HepG2 (cell line): ENCODE results near the gene AGAP3. TPM values are rescaled to one million over a fixed set of nuclear protein-coding genes. Genes with fewer than 3 reads are reported as not detected.
A peak's percentile ranks its signal among the peaks of the same experiment; 100 is the strongest.

Source experiments
- BRD4 ChIP-seq: sonication (generic); formaldehyde crosslinking; IDR thresholded peaks from 2 replicates; pipeline ENCODE4 v1.4.0; 2020; ENCODE audit warnings: missing genetic modification reagents
- ELF3 ChIP-seq: IDR thresholded peaks from 2 replicates; pipeline ENCODE4 v1.6.1; 2016; ENCODE audit warnings: missing genetic modification reagents, missing compliant biosample characterization
- ERF ChIP-seq: IDR thresholded peaks from 2 replicates; pipeline ENCODE4 v1.6.1; 2018; ENCODE audit warnings: missing biosample characterization, missing genetic modification reagents
- MIER3 ChIP-seq: IDR thresholded peaks from 2 replicates; pipeline ENCODE4 v1.6.1; 2016; ENCODE audit warnings: missing compliant biosample characterization, borderline replicate concordance
- SALL2 ChIP-seq: sonication (generic); formaldehyde crosslinking; IDR thresholded peaks from 2 replicates; pipeline ENCODE4 v1.8.1; 2023; ENCODE audit warnings: mild to moderate bottlenecking, missing genetic modification reagents, inconsistent platforms
- SOX5 ChIP-seq: IDR thresholded peaks from 2 replicates; pipeline ENCODE4 v1.6.1; 2016; ENCODE audit warnings: borderline replicate concordance
- THAP11 ChIP-seq: IDR thresholded peaks from 2 replicates; pipeline ENCODE4 v1.6.1; 2016; ENCODE audit warnings: missing biosample characterization, missing genetic modification reagents
- ZNF232 ChIP-seq: sonication (generic); formaldehyde crosslinking; IDR thresholded peaks from 2 replicates; pipeline ENCODE4 v1.4.0; 2020; ENCODE audit warnings: missing genetic modification reagents, borderline replicate concordance
- ZNF3 ChIP-seq: IDR thresholded peaks from 2 replicates; pipeline ENCODE4 v1.7.0; 2017; ENCODE audit warnings: inconsistent platforms
- ZNF563 ChIP-seq: sonication (generic); formaldehyde crosslinking; IDR thresholded peaks from 2 replicates; pipeline ENCODE4 v1.8.0; 2022; ENCODE audit warnings: mild to moderate bottlenecking, moderate library complexity, missing genetic modification reagents
- ZNF709 ChIP-seq: sonication (generic); formaldehyde crosslinking; IDR thresholded peaks from 2 replicates; pipeline ENCODE4 v1.5.0; 2020; ENCODE audit warnings: mild to moderate bottlenecking, missing genetic modification reagents
- polyA plus RNA-seq, 8 experiments: library from polyadenylated mRNA; depleted of rRNA in 3 of 8; stranded (reverse) in 7 of 8; unstranded in 1 of 8; fragments of >200 nt; fragmentation: Illumina TruSeq in 4 of 8; extraction: Trizol in 4 of 8; gene quantifications; 2 replicates each; pipeline versions ENCODE4 v1.2.1 to v1.2.3, GENCODE V29; 2011 to 2016; ENCODE audit warnings: low read depth in 4 of 8, missing spikeins in 1 of 8, mixed read lengths in 1 of 8; ENCODE audit not compliant: insufficient read depth in 1 of 8
- total RNA-seq, 5 experiments: library from RNA; depleted of rRNA; stranded (reverse); fragments of >200 nt; fragmentation: Illumina TruSeq; extraction: Trizol; gene quantifications; 2 replicates each; pipeline ENCODE4 v1.2.3, GENCODE V29; 2016; ENCODE audit warnings: low read depth in 1 of 5
- TF ChIP-seq, protein P1 (sequence below): sonication (generic); formaldehyde crosslinking; IDR thresholded peaks from 2 replicates; pipeline ENCODE4 v1.4.0; 2020; ENCODE audit warnings: missing genetic modification reagents
- TF ChIP-seq, protein P2 (sequence below): sonication (generic); formaldehyde crosslinking; IDR thresholded peaks from 2 replicates; pipeline ENCODE4 v1.8.1; 2023; ENCODE audit warnings: mild to moderate bottlenecking, missing genetic modification reagents
- TF ChIP-seq, protein P3 (sequence below): sonication (generic); formaldehyde crosslinking; IDR thresholded peaks from 2 replicates; pipeline ENCODE4 v1.4.0; 2020; ENCODE audit warnings: missing genetic modification reagents
- TF ChIP-seq, protein P4 (sequence below): sonication (generic); formaldehyde crosslinking; IDR thresholded peaks from 2 replicates; pipeline ENCODE4 v1.5.0; 2020; ENCODE audit warnings: mild to moderate bottlenecking, missing genetic modification reagents
- TF ChIP-seq, protein P5 (sequence below): sonication (generic); formaldehyde crosslinking; IDR thresholded peaks from 2 replicates; pipeline ENCODE4 v1.4.0; 2020; ENCODE audit warnings: mild to moderate bottlenecking, missing genetic modification reagents
- TF ChIP-seq, protein P6 (sequence below): sonication (generic); formaldehyde crosslinking; IDR thresholded peaks from 2 replicates; pipeline ENCODE4 v1.5.1; 2020; ENCODE audit warnings: mild to moderate bottlenecking, missing genetic modification reagents, moderate library complexity

AGAP3 gene
- total and polyA plus RNA-seq, 2 of the 13 experiments (the other 11 are each of a cell fraction or from before 2014, with no cell fraction given) = 31.3 to 61.4 TPM

DNA sequence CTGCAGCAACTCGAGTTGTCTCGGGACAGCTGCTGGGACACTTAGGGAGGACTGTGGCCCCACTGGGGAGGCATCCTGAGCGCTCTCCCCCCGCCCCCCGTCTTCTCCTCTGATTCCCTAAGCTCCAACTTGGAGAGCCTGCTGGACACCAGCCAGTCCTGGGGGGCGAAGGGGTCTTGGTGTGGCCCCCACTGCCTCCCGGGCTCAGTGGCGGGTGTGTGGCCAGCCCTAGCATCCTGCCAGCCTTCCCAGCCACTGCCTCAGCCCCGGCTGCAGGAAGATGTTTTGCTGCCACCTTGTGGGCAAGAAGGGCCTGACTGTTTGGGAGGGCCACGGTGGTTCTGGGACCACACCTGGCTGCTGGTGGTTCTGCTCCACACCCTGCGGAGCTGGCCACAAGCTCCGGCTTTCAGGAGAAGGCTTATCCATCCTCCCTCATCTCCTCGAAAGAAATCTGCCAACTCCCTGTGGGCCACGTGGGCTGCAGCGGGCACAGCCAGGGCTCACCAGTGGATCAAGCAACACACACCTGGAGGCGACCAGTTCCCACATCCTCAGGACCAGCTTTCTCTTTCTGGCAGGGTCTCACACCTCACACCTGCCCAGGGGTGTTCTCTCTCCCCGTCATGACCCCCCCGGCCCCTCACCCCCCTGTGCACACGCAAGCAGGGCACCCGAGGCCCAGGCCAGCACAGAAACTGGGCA is 24.8 kb downstream of the AGAP3 start (continued):
- TF ChIP-seq, protein P1, sequence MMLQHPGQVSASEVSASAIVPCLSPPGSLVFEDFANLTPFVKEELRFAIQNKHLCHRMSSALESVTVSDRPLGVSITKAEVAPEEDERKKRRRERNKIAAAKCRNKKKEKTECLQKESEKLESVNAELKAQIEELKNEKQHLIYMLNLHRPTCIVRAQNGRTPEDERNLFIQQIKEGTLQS (CRISPR knock-in tag) = no peak
- TF ChIP-seq, protein P2, sequence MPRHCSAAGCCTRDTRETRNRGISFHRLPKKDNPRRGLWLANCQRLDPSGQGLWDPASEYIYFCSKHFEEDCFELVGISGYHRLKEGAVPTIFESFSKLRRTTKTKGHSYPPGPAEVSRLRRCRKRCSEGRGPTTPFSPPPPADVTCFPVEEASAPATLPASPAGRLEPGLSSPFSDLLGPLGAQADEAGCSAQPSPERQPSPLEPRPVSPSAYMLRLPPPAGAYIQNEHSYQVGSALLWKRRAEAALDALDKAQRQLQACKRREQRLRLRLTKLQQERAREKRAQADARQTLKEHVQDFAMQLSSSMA = 0 out of 2 replicates have a peak, but pooled peaks have one; percentile 28
- TF ChIP-seq, protein P3, sequence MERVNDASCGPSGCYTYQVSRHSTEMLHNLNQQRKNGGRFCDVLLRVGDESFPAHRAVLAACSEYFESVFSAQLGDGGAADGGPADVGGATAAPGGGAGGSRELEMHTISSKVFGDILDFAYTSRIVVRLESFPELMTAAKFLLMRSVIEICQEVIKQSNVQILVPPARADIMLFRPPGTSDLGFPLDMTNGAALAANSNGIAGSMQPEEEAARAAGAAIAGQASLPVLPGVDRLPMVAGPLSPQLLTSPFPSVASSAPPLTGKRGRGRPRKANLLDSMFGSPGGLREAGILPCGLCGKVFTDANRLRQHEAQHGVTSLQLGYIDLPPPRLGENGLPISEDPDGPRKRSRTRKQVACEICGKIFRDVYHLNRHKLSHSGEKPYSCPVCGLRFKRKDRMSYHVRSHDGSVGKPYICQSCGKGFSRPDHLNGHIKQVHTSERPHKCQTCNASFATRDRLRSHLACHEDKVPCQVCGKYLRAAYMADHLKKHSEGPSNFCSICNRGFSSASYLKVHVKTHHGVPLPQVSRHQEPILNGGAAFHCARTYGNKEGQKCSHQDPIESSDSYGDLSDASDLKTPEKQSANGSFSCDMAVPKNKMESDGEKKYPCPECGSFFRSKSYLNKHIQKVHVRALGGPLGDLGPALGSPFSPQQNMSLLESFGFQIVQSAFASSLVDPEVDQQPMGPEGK = peak; percentile 66
- peak; percentile 47; the same call in 1 of the 2 replicates for TF ChIP-seq MIER3
- no peak for TF ChIP-seq SOX5
- no peak for TF ChIP-seq ZNF563 (CRISPR knock-in tag)
- TF ChIP-seq BRD4 (CRISPR knock-in tag) = no peak
- TF ChIP-seq, protein P4, sequence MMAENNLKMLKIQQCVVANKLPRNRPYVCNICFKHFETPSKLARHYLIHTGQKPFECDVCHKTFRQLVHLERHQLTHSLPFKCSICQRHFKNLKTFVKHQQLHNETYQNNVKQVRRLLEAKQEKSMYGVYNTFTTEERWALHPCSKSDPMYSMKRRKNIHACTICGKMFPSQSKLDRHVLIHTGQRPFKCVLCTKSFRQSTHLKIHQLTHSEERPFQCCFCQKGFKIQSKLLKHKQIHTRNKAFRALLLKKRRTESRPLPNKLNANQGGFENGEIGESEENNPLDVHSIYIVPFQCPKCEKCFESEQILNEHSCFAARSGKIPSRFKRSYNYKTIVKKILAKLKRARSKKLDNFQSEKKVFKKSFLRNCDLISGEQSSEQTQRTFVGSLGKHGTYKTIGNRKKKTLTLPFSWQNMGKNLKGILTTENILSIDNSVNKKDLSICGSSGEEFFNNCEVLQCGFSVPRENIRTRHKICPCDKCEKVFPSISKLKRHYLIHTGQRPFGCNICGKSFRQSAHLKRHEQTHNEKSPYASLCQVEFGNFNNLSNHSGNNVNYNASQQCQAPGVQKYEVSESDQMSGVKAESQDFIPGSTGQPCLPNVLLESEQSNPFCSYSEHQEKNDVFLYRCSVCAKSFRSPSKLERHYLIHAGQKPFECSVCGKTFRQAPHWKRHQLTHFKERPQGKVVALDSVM (CRISPR knock-in tag) = no peak
- no peak for TF ChIP-seq ZNF3
- TF ChIP-seq ZNF709 = 0 out of 2 replicates have a peak, but pooled peaks have one; percentile 30
- TF ChIP-seq THAP11 (CRISPR knock-in tag) = peak; percentile 79
- no peak for TF ChIP-seq ZNF232 (CRISPR knock-in tag)
- TF ChIP-seq ELF3 (CRISPR knock-in tag) = peak; percentile 31; the same call in 1 of the 2 replicates
- TF ChIP-seq ERF = 0 out of 2 replicates have a peak, but pooled peaks have one; percentile 48
- TF ChIP-seq SALL2 (CRISPR knock-in tag) = 0 out of 2 replicates have a peak, but pooled peaks have one; percentile 59
- TF ChIP-seq, protein P5, sequence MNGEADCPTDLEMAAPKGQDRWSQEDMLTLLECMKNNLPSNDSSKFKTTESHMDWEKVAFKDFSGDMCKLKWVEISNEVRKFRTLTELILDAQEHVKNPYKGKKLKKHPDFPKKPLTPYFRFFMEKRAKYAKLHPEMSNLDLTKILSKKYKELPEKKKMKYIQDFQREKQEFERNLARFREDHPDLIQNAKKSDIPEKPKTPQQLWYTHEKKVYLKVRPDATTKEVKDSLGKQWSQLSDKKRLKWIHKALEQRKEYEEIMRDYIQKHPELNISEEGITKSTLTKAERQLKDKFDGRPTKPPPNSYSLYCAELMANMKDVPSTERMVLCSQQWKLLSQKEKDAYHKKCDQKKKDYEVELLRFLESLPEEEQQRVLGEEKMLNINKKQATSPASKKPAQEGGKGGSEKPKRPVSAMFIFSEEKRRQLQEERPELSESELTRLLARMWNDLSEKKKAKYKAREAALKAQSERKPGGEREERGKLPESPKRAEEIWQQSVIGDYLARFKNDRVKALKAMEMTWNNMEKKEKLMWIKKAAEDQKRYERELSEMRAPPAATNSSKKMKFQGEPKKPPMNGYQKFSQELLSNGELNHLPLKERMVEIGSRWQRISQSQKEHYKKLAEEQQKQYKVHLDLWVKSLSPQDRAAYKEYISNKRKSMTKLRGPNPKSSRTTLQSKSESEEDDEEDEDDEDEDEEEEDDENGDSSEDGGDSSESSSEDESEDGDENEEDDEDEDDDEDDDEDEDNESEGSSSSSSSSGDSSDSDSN = peak; percentile 35; the same call in 1 of the 2 replicates
- TF ChIP-seq, protein P6, sequence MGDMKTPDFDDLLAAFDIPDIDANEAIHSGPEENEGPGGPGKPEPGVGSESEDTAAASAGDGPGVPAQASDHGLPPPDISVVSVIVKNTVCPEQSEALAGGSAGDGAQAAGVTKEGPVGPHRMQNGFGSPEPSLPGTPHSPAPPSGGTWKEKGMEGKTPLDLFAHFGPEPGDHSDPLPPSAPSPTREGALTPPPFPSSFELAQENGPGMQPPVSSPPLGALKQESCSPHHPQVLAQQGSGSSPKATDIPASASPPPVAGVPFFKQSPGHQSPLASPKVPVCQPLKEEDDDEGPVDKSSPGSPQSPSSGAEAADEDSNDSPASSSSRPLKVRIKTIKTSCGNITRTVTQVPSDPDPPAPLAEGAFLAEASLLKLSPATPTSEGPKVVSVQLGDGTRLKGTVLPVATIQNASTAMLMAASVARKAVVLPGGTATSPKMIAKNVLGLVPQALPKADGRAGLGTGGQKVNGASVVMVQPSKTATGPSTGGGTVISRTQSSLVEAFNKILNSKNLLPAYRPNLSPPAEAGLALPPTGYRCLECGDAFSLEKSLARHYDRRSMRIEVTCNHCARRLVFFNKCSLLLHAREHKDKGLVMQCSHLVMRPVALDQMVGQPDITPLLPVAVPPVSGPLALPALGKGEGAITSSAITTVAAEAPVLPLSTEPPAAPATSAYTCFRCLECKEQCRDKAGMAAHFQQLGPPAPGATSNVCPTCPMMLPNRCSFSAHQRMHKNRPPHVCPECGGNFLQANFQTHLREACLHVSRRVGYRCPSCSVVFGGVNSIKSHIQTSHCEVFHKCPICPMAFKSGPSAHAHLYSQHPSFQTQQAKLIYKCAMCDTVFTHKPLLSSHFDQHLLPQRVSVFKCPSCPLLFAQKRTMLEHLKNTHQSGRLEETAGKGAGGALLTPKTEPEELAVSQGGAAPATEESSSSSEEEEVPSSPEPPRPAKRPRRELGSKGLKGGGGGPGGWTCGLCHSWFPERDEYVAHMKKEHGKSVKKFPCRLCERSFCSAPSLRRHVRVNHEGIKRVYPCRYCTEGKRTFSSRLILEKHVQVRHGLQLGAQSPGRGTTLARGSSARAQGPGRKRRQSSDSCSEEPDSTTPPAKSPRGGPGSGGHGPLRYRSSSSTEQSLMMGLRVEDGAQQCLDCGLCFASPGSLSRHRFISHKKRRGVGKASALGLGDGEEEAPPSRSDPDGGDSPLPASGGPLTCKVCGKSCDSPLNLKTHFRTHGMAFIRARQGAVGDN = peak; percentile 48
